ENCODE data around the gene GAS7.

The GAS7 gene

GRCh38 chr17:10135539-10136257 is 62.7 kb downstream of the GAS7 start:
- DNase-seq (ENCODE audit: low read depth in 2 of 2) = no peak

- no peak for DNase-seq (ENCODE audit: low read depth in 2 of 2)
Measured at GRCh38 chr17:10130677-10131076, 67.7 kb downstream of the GAS7 start.

GRCh38 chr17:10130263-10130662 is 68.1 kb downstream of the GAS7 start:
- no peak for DNase-seq (ENCODE audit: low read depth in 2 of 2)

GRCh38 chr17:10127819-10128425 is 70.5 kb downstream of the GAS7 start:
- DNase-seq (ENCODE audit: low read depth in 2 of 2) = no peak

GRCh38 chr17:10126616-10127501 is 71.5 kb downstream of the GAS7 start:
- DNase-seq (ENCODE audit: low read depth in 2 of 2) = no peak

GRCh38 chr17:10126276-10126615 is 72.2 kb downstream of the GAS7 start:
- no peak for DNase-seq (ENCODE audit: low read depth in 2 of 2)

- DNase-seq (ENCODE audit: low read depth in 2 of 2) = no peak
Measured at GRCh38 chr17:10125531-10126275, 72.7 kb downstream of the GAS7 start.

- no peak for DNase-seq (ENCODE audit: low read depth in 2 of 2)
Measured at GRCh38 chr17:10123093-10123492, 75.3 kb downstream of the GAS7 start.

- DNase-seq (ENCODE audit: low read depth in 2 of 2) = no peak
Measured at GRCh38 chr17:10121971-10122707, 76.3 kb downstream of the GAS7 start.

- DNase-seq (ENCODE audit: low read depth in 2 of 2) = no peak
Measured at GRCh38 chr17:10120749-10121148, 77.7 kb downstream of the GAS7 start.

- no peak for DNase-seq (ENCODE audit: low read depth in 2 of 2)
Measured at GRCh38 chr17:10120109-10120485, 78.3 kb downstream of the GAS7 start.

GRCh38 chr17:10119203-10120108 is 79.0 kb downstream of the GAS7 start:
- DNase-seq (ENCODE audit: low read depth in 2 of 2) = peak in 1 of 2 donors; percentile 12

GRCh38 chr17:10118788-10119130 is 79.6 kb downstream of the GAS7 start:
- no peak for DNase-seq (ENCODE audit: low read depth in 2 of 2)

- peak; percentile 17 to 28 for DNase-seq (ENCODE audit: low read depth in 2 of 2)
Measured at GRCh38 chr17:10117581-10118001, 80.8 kb downstream of the GAS7 start.

- no peak for DNase-seq (ENCODE audit: low read depth in 2 of 2)
Measured at GRCh38 chr17:10116753-10117420, 81.5 kb downstream of the GAS7 start.

GRCh38 chr17:10116267-10116666 is 82.1 kb downstream of the GAS7 start:
- no peak for DNase-seq (ENCODE audit: low read depth in 2 of 2)

GRCh38 chr17:10115536-10115932 is 82.9 kb downstream of the GAS7 start:
- DNase-seq (ENCODE audit: low read depth in 2 of 2) = no peak

GRCh38 chr17:10114931-10115535 is 83.4 kb downstream of the GAS7 start:
- DNase-seq (ENCODE audit: low read depth in 2 of 2) = peak; percentile 57 to 79

- no peak for DNase-seq (ENCODE audit: low read depth in 2 of 2)
Measured at GRCh38 chr17:10112962-10113361, 85.4 kb downstream of the GAS7 start.

Data from stimulated activated CD8-positive, alpha-beta memory T cell treated with anti-CD3 and anti-CD28 coated beads, Interleukin-7, amount 100 ng/mL, for 4 hours (primary cell).